GM18520 (cell line): Measurements from ENCODE around the gene RPIA.
"Not testable (repeated sequence)": the region's sequence is repeated elsewhere in the genome, so short reads cannot be mapped to it uniquely, and the experiment has no call there.

Experiments used
- ATAC-seq: cut with Tn5 transposase; IDR thresholded peaks from one replicate; pipeline ENCODE4 v1.9.1; 2021; ENCODE audit not compliant: unreplicated experiment

RPIA gene

DNA sequence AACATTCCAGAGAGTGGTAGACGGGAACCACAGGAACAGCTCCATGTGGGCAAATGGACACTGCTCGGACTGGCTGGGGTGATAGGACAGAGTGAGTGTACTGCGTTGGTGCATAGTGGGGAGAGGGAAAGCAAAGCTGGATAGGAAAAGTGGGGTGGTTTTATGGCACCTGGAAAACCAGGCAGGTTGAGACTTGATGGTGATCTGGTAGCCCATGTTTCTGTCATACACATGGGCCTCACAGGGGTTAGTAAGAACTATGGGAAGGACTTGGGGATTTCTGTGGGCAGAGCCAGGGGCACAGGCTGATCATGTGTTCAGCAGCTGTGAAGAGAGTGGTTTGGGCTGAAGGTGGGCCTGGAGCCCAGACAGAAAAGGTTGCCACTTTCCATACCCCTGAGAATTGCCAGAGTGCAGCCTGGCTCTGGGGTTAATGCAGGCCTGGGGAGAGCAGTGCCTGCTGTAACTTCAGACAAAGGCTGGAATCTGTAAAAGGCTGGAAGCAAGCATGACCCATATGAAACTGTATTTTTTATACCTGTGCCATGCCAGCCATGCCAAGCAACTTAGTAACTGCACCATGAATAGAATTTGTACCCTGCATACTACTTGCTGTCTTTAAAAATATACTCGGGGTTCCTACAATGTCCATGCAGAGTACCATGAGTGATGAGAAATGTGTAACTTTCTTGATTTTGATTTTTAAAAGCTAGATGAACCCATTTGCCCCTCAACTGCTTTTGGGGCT is 41.9 kb downstream of the RPIA start:
- ATAC-seq: no peak

DNA sequence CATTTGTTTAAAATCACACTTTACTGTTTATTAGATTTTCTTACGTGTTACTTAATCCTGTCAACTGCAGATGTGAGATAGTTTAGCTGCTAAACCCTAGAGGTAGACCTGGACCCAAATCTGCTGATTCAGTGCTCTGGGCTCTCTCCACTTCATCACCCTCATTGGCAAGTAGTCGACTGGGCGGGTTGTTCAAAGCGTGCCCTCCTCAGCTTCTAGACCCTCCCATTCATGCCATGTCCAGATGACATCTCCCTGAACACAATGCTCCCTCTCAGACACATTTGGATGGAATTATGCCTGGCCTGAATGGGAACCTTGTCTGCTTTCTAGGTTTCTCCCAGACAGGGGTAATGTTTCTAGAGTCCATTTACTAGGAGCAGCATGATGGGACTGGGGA is 43.7 kb downstream of the RPIA start:
- no peak for ATAC-seq

DNA sequence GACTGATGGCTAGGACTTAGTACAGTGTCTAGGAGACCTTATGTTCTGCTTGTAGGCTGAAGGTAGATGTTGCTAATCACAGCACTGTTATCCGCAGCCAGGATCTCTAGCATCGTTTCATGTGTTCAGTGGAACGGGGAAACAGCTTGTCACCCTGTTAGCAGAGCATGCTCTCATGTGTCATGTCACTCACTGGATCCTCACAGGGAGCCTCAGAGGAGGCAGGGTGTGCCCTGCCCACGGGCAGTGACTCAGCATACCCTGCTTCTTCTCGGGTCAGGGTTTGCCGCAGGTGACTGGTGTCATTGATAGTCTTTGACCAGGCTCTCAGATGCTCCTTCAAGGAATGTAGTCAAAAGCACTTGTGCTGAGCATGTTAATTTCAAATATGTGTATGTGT is 44.4 kb downstream of the RPIA start:
- ATAC-seq: no peak

DNA sequence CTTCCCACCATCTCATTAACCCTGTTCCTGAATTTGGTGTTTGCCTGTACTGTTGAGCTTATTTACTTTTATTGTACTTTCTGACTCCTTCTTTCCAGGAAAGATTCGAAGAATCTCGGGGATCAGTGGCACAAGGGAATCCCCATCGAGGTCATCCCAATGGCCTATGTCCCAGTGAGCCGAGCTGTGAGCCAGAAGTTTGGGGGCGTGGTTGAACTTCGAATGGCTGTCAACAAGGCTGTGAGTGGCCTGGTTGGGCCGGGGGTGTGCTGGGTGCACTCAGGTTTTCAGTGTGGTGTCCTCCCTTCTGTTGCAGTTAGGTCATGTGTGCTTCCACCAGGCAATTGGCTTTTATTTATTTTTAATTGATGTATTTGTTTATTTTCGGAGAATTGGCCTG is 45.0 kb downstream of the RPIA start:
- ATAC-seq: no peak

DNA sequence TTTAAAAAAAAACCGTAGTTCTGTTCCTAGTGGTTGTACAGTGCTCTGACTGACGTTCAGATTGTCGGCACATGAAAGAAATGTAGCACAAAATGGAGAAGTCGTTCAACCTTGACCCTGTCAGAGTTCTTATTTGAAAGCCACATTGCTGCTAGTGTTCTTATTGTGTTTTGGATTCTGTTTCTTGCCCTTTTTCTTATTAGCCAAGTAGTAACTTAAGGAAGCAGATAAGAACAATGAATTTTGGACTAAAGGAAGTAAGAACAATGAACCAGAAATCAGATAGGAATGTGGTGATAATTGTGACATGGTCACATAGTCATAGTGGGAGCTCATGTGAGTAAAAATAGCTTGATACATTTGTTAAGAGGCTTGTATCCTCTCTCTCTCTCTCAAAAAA is 45.9 kb downstream of the RPIA start:
- no peak for ATAC-seq

DNA sequence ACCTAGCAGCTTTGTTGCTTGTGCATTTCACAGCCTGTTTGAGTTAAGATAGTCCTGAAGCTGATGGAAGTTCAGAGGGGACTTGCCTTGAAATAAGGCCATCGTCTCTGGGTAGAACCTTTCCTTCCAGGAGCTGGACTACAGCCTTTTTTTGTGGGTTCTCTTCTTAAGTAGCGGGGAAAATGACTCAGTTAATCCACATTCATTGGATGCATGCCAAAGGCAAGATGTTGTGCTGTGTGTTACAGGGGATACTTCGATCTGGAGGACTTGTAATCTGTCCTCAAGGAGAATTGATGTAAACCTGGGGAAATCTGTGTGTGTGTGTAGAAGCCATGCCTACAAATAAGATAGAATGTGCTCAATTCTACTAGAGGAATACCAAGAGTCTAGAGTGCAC is 46.8 kb downstream of the RPIA start:
- no peak for ATAC-seq

DNA sequence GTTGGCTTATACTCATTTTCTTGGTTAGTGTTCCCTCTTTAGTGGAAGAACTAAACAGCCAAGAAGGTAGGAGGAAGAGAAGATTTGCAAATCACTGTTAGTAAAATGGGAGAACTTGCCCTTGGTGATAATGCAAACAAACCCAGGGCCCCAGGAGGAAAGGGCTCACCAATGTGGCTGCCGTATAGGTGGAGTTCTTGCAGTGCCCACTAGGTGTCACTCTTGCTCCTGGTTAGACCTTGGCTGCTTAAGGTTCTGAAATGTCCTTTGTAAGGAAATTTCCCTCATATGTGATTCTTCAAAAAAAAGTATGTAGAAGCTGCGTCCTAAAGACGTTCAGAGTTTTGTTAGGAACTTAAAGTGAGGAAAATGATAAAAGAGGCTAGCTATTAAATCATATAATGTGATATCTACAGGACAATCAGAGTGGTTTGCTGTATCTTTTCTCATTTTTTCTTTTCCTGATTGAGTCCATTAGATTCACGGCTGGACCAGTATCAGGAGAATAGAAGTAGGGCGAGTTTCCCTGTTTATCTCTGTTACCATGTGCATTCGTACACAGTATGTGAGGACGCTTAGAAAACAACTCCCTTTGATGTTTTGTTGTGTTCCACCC is 48.6 kb downstream of the RPIA start:
- ATAC-seq: no peak

DNA sequence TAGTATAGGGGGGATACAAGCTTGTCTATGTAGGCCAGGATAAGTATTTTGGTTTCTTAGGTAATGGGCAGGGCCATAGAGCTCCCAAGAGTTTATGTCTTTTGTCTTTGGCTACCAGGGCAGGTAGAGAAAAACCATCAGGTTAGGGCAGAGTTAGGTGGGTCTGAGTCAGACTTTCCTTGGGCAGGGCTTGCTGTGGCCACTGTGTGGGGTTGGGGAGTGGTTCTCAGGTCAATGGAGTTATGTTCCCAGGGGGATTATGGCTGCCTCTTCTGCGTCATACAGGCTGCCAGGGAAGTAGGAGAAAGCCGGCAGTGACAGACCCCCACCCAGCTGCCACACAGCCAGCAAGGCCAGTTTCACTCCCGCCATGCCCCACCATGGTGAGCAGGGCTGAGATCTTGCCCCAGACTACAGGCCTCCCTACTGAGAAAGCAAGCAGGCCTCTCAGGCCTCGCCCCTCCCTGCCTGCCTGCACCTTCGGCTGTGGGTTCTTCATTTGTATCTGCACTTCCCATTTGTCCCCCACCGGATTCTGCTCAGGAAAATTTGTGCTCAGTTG is 55.5 kb downstream of the RPIA start:
- no peak for ATAC-seq

DNA sequence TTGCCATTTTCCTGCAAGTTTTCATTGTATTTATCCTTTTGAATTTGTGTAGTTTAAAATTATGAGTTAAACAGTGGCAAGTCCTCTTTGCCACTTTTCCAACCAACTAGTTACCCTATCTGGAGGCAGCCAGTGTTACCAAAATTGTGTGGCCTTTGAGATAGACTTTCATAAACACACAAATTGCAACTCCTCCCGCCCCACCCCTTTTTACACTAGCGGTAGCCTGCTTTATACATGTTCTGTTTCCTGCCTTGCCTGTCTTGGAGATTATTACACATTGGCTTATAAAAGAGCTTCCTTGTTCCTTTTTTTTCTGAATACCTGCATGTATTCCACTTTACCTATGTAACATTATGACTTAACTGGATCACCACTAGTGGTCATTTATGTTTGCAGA is 56.5 kb downstream of the RPIA start:
- ATAC-seq: no peak

DNA sequence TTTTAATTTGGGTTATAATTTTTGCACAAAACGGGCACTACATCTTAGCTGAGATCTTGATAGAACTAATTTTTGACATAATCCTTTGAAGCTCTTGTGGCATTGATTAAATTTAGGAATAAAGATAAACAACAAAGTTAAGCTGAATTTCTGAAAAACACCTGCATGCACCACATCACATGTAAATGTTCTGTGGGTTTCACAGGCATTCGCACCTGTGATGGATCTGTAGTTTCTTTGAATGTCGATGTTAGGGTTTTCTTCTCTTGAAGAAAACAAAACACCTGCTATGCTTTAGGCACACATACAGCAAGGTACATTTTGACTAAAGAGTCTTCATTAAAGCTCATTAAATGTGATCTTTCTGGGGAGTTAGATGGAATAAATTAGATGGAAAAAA is 60.3 kb downstream of the RPIA start:
- ATAC-seq: no peak

DNA sequence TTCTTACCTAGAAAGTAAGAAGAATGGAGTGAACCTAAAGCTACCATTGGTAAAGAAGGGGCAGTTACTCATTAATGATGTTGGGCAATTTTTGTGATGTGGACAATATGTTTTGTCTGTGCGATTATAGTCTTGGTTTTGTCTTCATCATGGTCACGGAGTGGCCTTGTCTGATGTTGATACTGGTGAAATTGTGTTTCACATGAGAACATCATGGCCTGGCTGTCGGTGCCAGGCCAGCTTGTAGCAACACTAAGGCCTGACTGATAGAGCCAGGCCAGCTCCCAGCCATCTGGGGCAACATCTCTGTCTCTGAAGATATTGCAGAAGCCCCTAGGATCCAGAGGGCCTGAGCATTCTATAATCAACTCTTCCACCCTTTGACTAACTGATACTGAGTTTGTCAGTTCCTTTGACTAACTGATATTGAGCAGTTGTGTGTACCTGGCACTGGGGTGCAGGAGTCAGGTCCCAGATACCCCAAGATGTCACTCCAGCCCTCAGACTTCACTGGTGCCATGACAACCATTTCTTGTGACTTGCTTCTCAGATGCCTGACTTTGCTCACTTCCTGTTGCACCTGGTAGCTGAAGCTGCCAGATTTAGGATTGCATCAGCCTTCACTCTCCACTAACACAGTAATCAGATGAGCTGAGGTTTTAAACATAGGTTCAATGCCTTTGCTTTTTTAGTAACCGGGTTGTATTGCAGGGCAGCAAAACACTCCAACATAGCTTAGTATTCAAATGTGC is 62.5 kb downstream of the RPIA start:
- peak; percentile 87 for ATAC-seq

DNA sequence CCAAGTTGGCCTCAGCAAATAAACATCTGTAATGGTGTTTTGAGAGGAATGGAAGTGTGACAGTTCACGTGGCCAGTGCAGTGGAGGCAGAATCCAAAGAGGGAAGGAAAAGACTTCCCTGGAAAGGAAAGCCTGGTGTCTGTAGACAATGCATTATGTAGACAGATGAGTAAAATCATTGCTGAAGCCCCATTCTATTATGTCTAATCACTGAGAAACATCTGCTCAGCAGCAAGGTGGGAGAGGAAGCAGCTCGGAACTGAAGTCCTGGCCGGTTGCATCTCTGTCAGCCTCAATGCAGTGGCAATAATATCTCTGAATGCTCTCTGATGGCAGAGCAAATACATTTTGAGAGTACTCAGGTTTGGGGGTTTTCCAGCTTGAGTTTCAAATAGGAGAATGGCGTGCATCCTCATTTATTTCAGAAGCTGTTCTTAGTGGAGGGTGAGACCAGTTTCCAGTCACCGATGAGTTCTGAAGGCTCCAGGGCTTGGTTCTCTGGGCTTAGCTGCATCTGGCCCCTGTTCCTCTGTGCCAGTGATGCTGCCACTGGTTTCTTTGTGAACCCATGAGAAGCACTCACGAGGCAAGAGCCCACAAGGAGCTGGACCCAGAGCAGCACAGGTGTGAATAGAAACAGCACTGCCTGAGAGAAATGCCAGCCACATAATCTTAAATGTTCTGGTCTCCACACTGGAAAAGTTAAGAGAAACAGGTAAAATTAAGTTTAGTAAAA is 63.3 kb downstream of the RPIA start:
- ATAC-seq: no peak

DNA sequence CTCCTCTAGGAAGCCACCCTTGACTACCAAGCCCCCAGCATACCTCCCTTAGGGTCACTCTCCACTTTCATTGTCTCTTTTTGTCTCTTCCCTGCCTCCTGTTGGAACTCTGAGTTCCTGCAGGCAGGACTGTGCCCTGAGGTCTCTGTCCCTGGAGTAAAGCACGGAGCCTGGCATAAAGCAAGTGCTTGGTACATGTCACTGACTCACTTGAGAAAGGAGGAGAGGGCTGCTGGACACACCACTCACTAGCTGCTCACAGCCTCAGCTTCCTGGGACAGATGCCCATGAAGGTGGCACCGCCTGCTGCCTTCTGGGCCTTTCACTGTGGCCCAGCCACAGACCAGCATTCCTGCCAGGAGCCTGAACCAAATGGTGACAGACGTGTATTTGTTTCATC is 64.4 kb downstream of the RPIA start:
- no peak for ATAC-seq

DNA sequence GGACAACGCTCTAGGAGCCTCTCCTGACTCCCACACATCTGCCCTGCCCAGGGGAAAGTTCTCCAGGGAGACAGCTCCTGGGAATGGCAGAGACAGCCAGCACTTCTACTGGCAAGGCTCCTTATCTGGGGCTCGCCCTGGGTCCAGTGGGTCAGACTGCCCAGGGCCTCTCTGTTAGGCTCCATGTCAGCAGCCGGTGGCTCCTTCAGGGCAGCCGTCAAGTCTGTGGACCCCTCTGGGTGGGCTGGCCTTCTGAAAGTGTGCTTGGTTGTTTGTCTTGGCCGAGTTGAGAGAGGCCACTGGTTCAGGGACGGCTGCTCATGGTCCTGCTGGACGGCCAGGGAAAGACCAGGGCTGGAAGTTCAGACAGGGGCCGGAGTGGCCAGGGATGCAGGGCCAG is 65.6 kb downstream of the RPIA start:
- ATAC-seq: no peak

DNA sequence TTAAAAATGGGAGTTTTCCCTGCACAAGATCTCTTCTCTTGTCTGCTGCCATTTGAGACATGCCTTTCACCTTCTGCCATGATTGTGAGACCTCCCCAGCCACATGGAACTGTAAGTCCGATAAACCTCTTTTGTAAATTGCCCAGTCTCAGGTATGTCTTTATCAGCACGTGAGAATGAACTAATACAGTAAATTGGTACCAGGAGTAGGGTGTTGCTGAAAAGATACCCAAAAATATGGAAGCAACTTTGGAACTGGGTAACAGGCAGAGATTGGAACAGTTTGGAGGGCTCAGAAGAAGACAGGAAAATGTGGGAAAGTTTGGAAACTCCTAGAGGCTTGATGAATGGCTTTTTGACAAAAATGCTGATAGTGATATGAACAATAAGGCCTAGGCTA is 67.2 kb downstream of the RPIA start:
- ATAC-seq: not testable (repeated sequence)

DNA sequence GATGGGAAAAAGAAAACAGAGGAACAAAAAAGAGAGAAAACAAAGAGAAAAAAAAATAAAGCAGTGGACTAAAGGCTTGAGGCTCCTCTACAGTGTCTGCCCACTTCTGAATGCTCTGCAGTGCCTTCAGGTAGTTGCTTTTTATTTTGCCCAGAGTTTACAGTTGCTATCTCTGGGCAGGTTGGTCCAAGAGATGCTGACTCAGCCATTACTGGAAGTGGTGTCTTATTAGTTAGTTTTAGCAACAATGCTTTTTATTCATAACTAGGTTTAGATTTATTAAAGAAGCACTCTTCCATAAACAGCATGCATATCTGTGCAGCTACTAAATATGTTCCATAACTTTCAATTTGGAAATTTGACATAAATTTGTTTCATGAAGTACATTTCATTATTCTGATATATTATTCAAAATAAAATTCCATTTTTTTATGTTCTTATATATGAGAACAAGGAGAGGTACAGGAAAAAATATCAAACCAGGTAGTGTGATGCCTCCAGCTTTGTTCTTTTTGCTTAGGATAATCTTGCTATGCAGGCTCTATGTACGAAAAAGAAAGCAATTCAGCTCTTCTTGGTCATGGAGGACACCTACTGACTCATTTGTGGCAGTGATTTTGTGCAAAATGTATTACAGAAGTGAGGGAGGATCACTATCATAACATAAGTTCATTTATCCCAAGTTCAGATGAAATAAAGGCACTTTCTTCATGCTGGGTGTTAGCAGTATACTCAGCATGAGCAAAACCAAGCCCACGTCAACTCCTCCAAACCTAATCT is 69.5 kb downstream of the RPIA start:
- no peak for ATAC-seq

DNA sequence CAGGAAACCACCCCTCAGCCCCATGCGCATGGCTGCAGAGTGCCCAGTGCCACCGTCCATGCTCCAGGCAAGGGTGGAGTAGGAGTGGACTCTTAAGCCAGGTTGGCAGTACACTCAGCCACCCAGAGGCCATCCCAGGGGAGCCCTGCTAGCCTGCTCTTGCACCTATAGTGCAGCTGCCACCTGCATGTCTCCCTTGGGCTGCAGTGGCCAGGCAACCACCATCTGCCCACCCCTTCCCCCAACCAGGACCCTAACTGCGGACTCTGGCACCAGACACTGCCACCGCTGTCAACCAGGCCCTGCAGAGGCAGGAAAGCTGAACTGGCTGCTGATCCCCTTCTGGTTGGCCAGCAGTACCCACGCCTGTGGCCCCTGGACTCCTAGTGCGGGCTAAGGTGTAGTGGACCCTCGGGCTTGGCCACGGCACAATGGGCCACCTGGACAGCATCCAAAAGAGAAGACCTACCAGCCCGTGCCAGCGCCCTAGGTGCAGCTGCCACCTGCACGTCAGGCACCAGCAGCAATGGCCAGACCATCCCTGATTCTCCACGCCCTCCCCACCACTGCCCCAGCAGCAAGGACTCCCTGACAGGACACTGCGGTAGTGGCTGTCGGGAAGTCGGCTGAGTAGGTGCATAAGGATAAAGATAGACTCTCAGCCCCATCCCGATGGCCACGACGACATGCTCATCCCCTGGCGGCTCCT is 72.8 kb downstream of the RPIA start:
- no peak for ATAC-seq

DNA sequence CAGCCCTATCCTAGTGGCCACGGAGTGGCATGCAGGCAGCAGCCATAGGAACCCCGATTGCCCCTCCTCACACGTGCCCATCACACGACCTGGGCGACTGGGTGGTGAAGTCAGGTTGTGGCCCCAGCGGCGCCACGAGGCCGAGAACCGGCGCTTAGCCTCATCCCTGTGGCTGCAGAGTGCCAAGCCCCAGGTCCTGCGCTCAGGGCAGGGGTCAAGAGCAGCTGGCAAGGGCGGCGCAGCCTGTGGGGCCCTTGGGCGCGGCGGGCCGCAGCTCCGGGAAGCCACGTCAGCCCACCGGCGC is 73.3 kb downstream of the RPIA start:
- ATAC-seq: no peak

DNA sequence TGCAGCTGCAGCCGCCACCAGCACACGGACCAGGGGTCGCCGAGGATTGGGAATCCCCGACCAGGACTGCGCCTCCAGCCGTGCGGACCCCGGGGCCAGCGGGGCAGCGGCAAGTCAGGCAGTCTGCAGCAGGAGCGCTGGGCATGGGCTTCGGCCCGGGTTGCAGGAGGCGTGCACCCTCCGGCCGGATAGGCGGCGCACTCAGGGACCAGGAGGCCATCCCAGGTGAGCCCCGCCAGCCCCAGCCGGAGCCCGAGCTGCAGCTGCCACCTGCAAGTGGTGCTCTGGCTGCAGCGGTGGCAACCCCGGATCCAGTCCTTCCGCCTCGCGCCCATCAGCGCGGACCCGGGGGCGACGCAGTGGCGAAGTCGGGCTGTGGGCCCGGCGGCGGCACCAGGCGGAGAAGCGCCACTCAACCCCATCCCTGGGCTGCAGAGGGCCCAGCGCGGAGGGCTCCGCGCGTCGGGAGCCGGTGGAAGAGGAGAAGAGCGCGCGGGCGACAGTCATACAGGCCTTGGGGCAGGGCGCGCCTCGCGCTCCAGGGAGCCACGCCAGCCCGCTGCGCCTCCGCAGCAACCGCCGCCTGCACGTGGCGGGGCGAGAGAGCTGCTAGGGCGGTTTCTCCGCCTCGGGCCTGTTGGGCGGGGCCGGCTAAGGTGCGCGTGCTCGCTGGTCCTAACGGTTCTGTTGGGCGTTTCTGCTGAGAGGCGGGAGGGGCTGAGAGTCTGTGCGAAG is 73.8 kb downstream of the RPIA start:
- peak; percentile 31 for ATAC-seq
